Glutamatergic neuron (in vitro differentiated cells): Measurements from ENCODE around the gene NTM. TPM values are rescaled to one million over a fixed set of nuclear protein-coding genes. Genes with fewer than 3 reads are reported as not detected.

Experiments used
- DNase-seq: peaks from one replicate; pipeline ENCODE4 v3.0.0; 2022
- H3K27ac Mint-ChIP-seq: one replicate; pipeline ENCODE4 v1.8.0; 2020; ENCODE audit warnings: mild to moderate bottlenecking, mixed read lengths, inconsistent platforms; ENCODE audit not compliant: unreplicated experiment
- H3K27me3 Mint-ChIP-seq: one replicate; pipeline ENCODE4 v1.8.0; 2020; ENCODE audit warnings: mild to moderate bottlenecking, moderate library complexity, mixed read lengths, inconsistent platforms; ENCODE audit not compliant: unreplicated experiment
- H3K36me3 Mint-ChIP-seq: one replicate; pipeline ENCODE4 v1.8.0; 2020; ENCODE audit warnings: mild to moderate bottlenecking, mixed read lengths, inconsistent platforms; ENCODE audit not compliant: unreplicated experiment
- H3K4me1 Mint-ChIP-seq: one replicate; pipeline ENCODE4 v1.8.0; 2020; ENCODE audit warnings: mild to moderate bottlenecking, low read depth, mixed read lengths, inconsistent platforms; ENCODE audit not compliant: unreplicated experiment
- H3K4me3 Mint-ChIP-seq: one replicate; pipeline ENCODE4 v1.8.0; 2020; ENCODE audit warnings: mild to moderate bottlenecking, mixed read lengths, inconsistent platforms; ENCODE audit not compliant: unreplicated experiment
- H3K9me3 Mint-ChIP-seq: one replicate; pipeline ENCODE4 v1.8.0; 2020; ENCODE audit warnings: mild to moderate bottlenecking, moderate library complexity, mixed read lengths, inconsistent platforms; ENCODE audit not compliant: unreplicated experiment
- total RNA-seq: library from RNA; stranded (reverse); fragmentation: NEBNext Ultra II Directional; extraction: Animal tissue kit (Norgen Biotek cat#: 25700); gene quantifications from one replicate; pipeline ENCODE4 v1.2.1, GENCODE V29; 2021; ENCODE audit not compliant: unreplicated experiment
- TF ChIP-seq, protein P1 (sequence below): fragments of 200-600 bp; sonication (generic); IDR thresholded peaks from one replicate; pipeline ENCODE4 v1.5.0; 2021; ENCODE audit not compliant: partially characterized antibody, unreplicated experiment

Gene NTM
- total RNA-seq, 1 donor from 2014 or later: 1.2 TPM

DNA sequence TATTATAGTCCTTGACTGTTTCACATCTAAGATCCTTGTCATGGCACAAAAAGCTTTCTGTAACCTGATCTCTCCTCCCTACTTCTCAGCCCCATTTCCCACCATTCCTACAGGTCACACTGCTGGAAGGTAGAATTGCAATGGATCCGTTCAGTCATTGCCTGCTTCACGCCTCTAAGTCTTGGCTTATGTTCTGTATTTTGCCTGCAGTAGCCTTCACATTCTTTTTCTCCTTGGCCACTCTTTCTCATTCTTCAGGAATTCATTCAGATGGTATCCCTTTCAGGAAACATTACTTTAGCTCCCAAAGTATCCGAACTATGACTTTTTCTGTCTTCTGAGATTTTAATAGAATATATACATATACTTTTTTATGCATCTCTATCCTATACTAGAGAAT lies 731.5 kb downstream of the NTM start:
- H3K9me3 Mint-ChIP-seq: no peaks in the 10 kb centered on the region
- no peaks in the 10 kb centered on the region for H3K36me3 Mint-ChIP-seq
- H3K4me1 Mint-ChIP-seq: peaks cover 3% of the 10 kb centered on the region
- no peak overlapping the region for H3K4me3 Mint-ChIP-seq
- DNase-seq: no peak
- H3K27ac Mint-ChIP-seq: no peak overlapping the region
- H3K27me3 Mint-ChIP-seq: peaks cover 4% of the 10 kb centered on the region
- TF ChIP-seq, protein P1, sequence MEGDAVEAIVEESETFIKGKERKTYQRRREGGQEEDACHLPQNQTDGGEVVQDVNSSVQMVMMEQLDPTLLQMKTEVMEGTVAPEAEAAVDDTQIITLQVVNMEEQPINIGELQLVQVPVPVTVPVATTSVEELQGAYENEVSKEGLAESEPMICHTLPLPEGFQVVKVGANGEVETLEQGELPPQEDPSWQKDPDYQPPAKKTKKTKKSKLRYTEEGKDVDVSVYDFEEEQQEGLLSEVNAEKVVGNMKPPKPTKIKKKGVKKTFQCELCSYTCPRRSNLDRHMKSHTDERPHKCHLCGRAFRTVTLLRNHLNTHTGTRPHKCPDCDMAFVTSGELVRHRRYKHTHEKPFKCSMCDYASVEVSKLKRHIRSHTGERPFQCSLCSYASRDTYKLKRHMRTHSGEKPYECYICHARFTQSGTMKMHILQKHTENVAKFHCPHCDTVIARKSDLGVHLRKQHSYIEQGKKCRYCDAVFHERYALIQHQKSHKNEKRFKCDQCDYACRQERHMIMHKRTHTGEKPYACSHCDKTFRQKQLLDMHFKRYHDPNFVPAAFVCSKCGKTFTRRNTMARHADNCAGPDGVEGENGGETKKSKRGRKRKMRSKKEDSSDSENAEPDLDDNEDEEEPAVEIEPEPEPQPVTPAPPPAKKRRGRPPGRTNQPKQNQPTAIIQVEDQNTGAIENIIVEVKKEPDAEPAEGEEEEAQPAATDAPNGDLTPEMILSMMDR: no peak

- no peak for DNase-seq
- Mint-ChIP-seq H3K36me3 (no peaks in the 10 kb centered on the region), H3K9me3 (no peaks in the 10 kb centered on the region), H3K4me1 (peaks cover 3% of the 10 kb centered on the region), H3K27me3 (peaks cover 4% of the 10 kb centered on the region), H3K27ac (no peak overlapping the region), H3K4me3 (no peak overlapping the region)
- TF ChIP-seq, protein P1: no peak
Measured at GRCh38 chr11:132103021-132103420, 732.6 kb downstream of the NTM start.

- TF ChIP-seq, protein P1: no peak
- Mint-ChIP-seq H3K4me1 (peaks cover under 1% of the 10 kb centered on the region), H3K36me3 (no peaks in the 10 kb centered on the region), H3K4me3 (no peak overlapping the region), H3K27me3 (peaks cover 2% of the 10 kb centered on the region), H3K27ac (no peak overlapping the region), H3K9me3 (no peaks in the 10 kb centered on the region)
- no peak for DNase-seq
Measured at GRCh38 chr11:132106096-132106982, 735.9 kb downstream of the NTM start.

DNA sequence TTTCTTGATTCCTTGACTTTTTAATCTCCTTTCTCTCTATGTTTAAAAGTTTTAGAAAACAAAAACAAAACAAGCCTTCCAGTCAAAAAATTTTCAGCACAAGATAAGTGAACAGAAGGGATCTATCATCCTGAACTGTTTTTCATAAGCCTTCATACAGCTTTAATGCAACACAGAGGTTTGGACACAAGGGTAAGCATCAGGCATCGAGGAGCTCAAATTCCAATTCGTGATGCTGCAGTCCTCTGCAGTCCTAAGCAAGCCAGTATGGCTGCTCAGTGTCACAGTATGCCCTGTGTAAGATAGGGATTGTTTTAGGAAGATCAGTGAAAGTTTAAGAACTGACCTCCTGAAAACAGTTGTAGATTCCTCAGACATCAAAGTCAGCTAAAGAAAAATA lies 740.9 kb downstream of the NTM start:
- Mint-ChIP-seq H3K27ac (no peak overlapping the region), H3K36me3 (no peaks in the 10 kb centered on the region), H3K9me3 (no peaks in the 10 kb centered on the region), H3K4me1 (no peaks in the 10 kb centered on the region), H3K27me3 (no peaks in the 10 kb centered on the region), H3K4me3 (no peak overlapping the region)
- DNase-seq: no peak
- TF ChIP-seq, protein P1: no peak

DNA sequence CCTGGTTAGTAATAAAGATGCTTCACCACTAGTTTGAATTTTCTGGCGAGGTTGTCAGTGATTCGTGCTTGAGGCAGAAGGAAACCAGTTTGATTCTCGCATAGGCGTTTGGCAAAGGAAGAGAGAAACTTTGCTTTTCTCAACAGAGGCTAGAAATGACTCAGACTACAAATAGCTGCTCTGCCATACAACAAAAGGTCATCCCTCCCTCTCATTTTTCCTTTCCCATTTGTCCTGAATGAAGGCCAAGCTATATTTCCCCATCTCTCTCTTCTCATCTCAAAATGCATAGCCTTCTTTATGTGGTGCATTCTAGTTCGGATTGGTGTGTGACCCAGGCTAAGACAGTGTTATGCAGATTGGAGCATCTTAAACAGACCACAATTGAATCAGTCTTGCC lies 741.4 kb downstream of the NTM start:
- TF ChIP-seq, protein P1: no peak
- Mint-ChIP-seq H3K27ac (no peak overlapping the region), H3K4me3 (no peak overlapping the region), H3K27me3 (no peaks in the 10 kb centered on the region), H3K4me1 (no peaks in the 10 kb centered on the region), H3K9me3 (no peaks in the 10 kb centered on the region), H3K36me3 (no peaks in the 10 kb centered on the region)
- no peak for DNase-seq
